OCI-LY7 (cell line): ENCODE data around the gene MAPK4. TPM values are rescaled to one million over a fixed set of nuclear protein-coding genes. Genes with fewer than 3 reads are reported as not detected.

Experiments
- BruUV-seq: library from RNA; stranded (reverse); fragments of 400-500 nt; replicated peaks from 2 replicates; lab custom pipeline; 2021; lab: Mats Ljungman, UMichigan
- CTCF ChIA-PET: fragments of 300-600 bp; sonication (Branson Sonifier 250); formaldehyde crosslinking; loops from one replicate; lab custom pipeline; 2022; ENCODE audit warnings: antibody characterized with exemption; ENCODE audit not compliant: unreplicated experiment; lab: Charles Lee
- POLR2A ChIA-PET: fragments of 300-600 bp; sonication (Branson Sonifier 250); formaldehyde crosslinking; loops from one replicate; lab custom pipeline; 2022; ENCODE audit warnings: antibody characterized with exemption; lab: Charles Lee
- DNase-seq: peaks from one replicate; pipeline ENCODE4 v3.0.0-alpha.2; 2015; ENCODE audit warnings: low spot score
- H2AFZ ChIP-seq: fragments of 200-600 bp; sonication (generic), shearing (Covaris generic); 2 replicates; pipeline ENCODE4 v1.6.1; 2014; ENCODE audit warnings: mild to moderate bottlenecking, antibody characterized with exemption, low read length, moderate library complexity
- H3K27ac ChIP-seq: fragments of 200-600 bp; sonication (generic); 2 replicates; pipeline ENCODE4 v1.5.1; 2014; ENCODE audit warnings: mixed run types, low read depth, mild to moderate bottlenecking, moderate library complexity, low read length, inconsistent platforms; ENCODE audit not compliant: poor library complexity, severe bottlenecking
- H3K36me3 ChIP-seq: fragments of 200-600 bp; sonication (generic); 2 replicates; pipeline ENCODE4 v1.6.1; 2014; ENCODE audit warnings: mild to moderate bottlenecking, antibody characterized with exemption, low read length, moderate library complexity, mixed read lengths; ENCODE audit not compliant: insufficient read depth
- H3K4me1 ChIP-seq: fragments of 200-600 bp; sonication (generic); 2 replicates; pipeline ENCODE4 v1.5.1; 2014; ENCODE audit warnings: mild to moderate bottlenecking, low read length; ENCODE audit not compliant: insufficient read depth, poor library complexity, severe bottlenecking
- H3K4me2 ChIP-seq: fragments of 200-600 bp; sonication (generic); 2 replicates; pipeline ENCODE4 v1.6.1; 2014; ENCODE audit warnings: mild to moderate bottlenecking, low read length
- H3K4me3 ChIP-seq: fragments of 200-600 bp; sonication (generic); 2 replicates; pipeline ENCODE4 v1.5.1; 2014; ENCODE audit warnings: mild to moderate bottlenecking, low read depth, low read length; ENCODE audit not compliant: poor library complexity, severe bottlenecking
- H3K79me2 ChIP-seq: fragments of 200-600 bp; sonication (generic); 2 replicates; pipeline ENCODE4 v1.6.1; 2016; ENCODE audit warnings: low read depth, mild to moderate bottlenecking, low read length, moderate library complexity, mixed read lengths; ENCODE audit not compliant: insufficient read depth
- H3K9me2 ChIP-seq: fragments of 200-600 bp; sonication (generic); 2 replicates; pipeline ENCODE4 v1.6.1; 2016; ENCODE audit warnings: mild to moderate bottlenecking, low read length, mixed read lengths; ENCODE audit not compliant: insufficient read depth
- H3K9me3 ChIP-seq: fragments of 200-600 bp; sonication (generic); 2 replicates; pipeline ENCODE4 v1.6.1; 2014; ENCODE audit warnings: mild to moderate bottlenecking, mixed run types, low read length, mixed read lengths
- H4K20me1 ChIP-seq: fragments of 200-600 bp; sonication (generic); 2 replicates; pipeline ENCODE4 v1.6.1; 2014; ENCODE audit warnings: mild to moderate bottlenecking, antibody characterized with exemption, low read length, moderate library complexity, mixed read lengths; ENCODE audit not compliant: insufficient read depth
- EZH2phosphoT487 ChIP-seq: fragments of 200-600 bp; sonication (generic); IDR thresholded peaks from 2 replicates; pipeline ENCODE4 v1.6.1; 2018; ENCODE audit warnings: low read depth, borderline replicate concordance, mild to moderate bottlenecking, mixed run types, antibody characterized with exemption, low read length, moderate library complexity, mixed read lengths
- intact Hi-C: fragments of 100-400 bp; cut with micrococcal nuclease; formaldehyde crosslinking; loops from one replicate; pipeline ENCODE4 v1.10.0; 2022; ENCODE audit not compliant: unreplicated experiment
- total RNA-seq, 2 experiments: library from RNA; depleted of rRNA in 1 of 2; stranded (reverse); fragments of >200 nt in 1 of 2; shearing (Covaris generic) in 1 of 2; gene quantifications; 2 replicates each; pipeline ENCODE4 v1.2.3, GENCODE V29; 2014 to 2022
- TF ChIP-seq, protein P1 (sequence below): fragments of 200-600 bp; sonication (generic); conservative IDR thresholded peaks from 2 replicates; pipeline ENCODE4 v1.5.1; 2014; ENCODE audit warnings: mild to moderate bottlenecking, antibody characterized with exemption, low read length, moderate library complexity, mixed read lengths

Gene MAPK4
- total RNA-seq, 2 experiments from 2014 or later: not detected

DNA sequence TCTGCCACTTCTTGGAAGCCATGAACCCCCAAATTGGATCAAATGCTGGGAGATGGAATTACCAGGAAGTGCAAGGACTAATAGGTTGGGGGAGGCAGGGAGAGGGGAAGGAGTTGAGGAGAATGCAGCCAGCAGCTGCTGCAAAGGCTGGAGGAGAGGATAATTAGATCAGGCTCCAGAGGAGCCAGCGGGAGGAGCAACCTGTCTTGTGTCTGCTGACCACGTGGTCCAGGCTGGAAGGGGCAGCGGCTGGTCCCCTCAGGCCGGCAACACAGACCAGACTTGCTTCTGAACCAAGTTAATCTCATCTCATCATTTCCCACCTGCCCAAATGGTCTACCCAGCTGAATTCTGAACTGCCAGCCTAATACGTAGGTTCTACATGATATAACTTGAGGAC is 191.6 kb downstream of the MAPK4 start:
- no peak overlapping the region for H3K4me2 ChIP-seq
- DNase-seq: no peak
- H3K4me1 ChIP-seq: no peaks in the 10 kb centered on the region
- H4K20me1 ChIP-seq: no peaks in the 10 kb centered on the region
- H3K9me3 ChIP-seq: no peaks in the 10 kb centered on the region
- ChIA-PET CTCF (no interaction called here), POLR2A (no interaction called here)
- no peaks in the 10 kb centered on the region for H3K79me2 ChIP-seq
- H2AFZ ChIP-seq: no peak overlapping the region
- no TSS peak for BruUV-seq
- TF ChIP-seq, protein P1, sequence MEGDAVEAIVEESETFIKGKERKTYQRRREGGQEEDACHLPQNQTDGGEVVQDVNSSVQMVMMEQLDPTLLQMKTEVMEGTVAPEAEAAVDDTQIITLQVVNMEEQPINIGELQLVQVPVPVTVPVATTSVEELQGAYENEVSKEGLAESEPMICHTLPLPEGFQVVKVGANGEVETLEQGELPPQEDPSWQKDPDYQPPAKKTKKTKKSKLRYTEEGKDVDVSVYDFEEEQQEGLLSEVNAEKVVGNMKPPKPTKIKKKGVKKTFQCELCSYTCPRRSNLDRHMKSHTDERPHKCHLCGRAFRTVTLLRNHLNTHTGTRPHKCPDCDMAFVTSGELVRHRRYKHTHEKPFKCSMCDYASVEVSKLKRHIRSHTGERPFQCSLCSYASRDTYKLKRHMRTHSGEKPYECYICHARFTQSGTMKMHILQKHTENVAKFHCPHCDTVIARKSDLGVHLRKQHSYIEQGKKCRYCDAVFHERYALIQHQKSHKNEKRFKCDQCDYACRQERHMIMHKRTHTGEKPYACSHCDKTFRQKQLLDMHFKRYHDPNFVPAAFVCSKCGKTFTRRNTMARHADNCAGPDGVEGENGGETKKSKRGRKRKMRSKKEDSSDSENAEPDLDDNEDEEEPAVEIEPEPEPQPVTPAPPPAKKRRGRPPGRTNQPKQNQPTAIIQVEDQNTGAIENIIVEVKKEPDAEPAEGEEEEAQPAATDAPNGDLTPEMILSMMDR: no peak
- TF ChIP-seq EZH2phosphoT487: no peak
- H3K9me2 ChIP-seq: no peaks in the 10 kb centered on the region
- no peaks in the 10 kb centered on the region for H3K36me3 ChIP-seq
- no peak overlapping the region for H3K27ac ChIP-seq
- H3K4me3 ChIP-seq: no peak overlapping the region
- intact Hi-C loops: no loop called here

DNA sequence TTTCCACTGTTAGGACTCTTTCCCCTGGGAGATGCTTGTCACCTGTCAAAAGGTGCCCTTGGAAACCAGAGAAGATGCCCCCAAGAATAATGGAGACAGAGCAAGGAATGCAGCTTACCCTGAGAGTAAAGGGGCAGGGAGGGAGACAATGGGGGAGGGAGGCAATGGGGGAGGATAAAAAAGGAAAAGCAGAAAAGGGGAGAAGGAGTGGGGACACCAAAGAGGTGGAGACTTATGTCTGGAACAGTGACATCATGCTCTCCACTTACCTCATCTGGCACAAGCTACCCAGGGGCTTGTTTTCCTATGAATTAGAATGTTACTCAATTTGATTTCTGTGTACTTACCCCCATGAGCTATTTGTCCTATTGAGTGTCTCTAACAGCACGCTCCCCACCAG is 192.1 kb downstream of the MAPK4 start:
- no peak for TF ChIP-seq EZH2phosphoT487
- TF ChIP-seq, protein P1: no peak
- H3K79me2 ChIP-seq: no peaks in the 10 kb centered on the region
- no peaks in the 10 kb centered on the region for H3K9me2 ChIP-seq
- POLR2A ChIA-PET: no interaction called here
- no peak overlapping the region for H2AFZ ChIP-seq
- no peaks in the 10 kb centered on the region for H3K9me3 ChIP-seq
- H3K27ac ChIP-seq: no peak overlapping the region
- H4K20me1 ChIP-seq: no peaks in the 10 kb centered on the region
- no peaks in the 10 kb centered on the region for H3K36me3 ChIP-seq
- no peak for DNase-seq
- intact Hi-C loops: no loop called here
- no peak overlapping the region for H3K4me2 ChIP-seq
- H3K4me1 ChIP-seq: no peaks in the 10 kb centered on the region
- no TSS peak for BruUV-seq
- H3K4me3 ChIP-seq: no peak overlapping the region
- CTCF ChIA-PET: no interaction called here

DNA sequence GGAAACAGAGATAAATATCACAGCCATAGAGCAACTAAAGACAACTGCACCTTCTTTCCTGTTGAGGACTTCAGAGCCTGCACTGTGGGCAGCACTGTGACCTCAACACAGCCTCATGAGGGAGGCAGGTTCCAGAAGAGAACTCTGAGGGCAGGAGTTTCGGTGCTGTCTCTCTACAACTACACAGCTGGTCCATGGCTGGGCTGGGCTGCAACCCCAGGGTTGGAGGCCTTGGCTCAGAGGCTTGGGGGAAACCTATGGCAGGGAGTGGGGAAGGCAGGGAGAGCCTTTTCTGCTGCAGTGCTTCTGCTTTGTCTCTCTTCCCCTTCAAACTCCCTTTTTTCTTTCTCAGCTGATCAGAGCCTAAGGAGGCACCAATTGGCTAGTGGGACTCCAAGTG is 193.4 kb downstream of the MAPK4 start:
- no TSS peak for BruUV-seq
- ChIA-PET POLR2A (no interaction called here), CTCF (no interaction called here)
- no peaks in the 10 kb centered on the region for H3K79me2 ChIP-seq
- H2AFZ ChIP-seq: no peak overlapping the region
- no peaks in the 10 kb centered on the region for H3K4me1 ChIP-seq
- no peak overlapping the region for H3K4me2 ChIP-seq
- H3K9me3 ChIP-seq: no peaks in the 10 kb centered on the region
- H4K20me1 ChIP-seq: no peaks in the 10 kb centered on the region
- no peak overlapping the region for H3K27ac ChIP-seq
- H3K9me2 ChIP-seq: no peaks in the 10 kb centered on the region
- intact Hi-C loops: no loop called here
- H3K4me3 ChIP-seq: no peak overlapping the region
- DNase-seq: no peak
- no peak for TF ChIP-seq EZH2phosphoT487
- TF ChIP-seq, protein P1: no peak
- H3K36me3 ChIP-seq: no peaks in the 10 kb centered on the region
